Endothelial cell of umbilical vein (primary cell): ENCODE data around the gene SLC25A44. TPM values are rescaled to one million over a fixed set of nuclear protein-coding genes. Genes with fewer than 3 reads are reported as not detected.

Experiments used
- BruUV-seq: library from RNA; stranded (reverse); fragments of 400-500 nt; replicated peaks from 2 replicates; lab custom pipeline; 2021; lab: Mats Ljungman, UMichigan
- CTCF ChIA-PET: fragments of 300-600, 350-600 bp; sonication (Branson Sonifier 250); formaldehyde crosslinking; loops from one replicate; lab custom pipeline; 2021; ENCODE audit warnings: antibody characterized with exemption, inconsistent platforms; lab: Charles Lee
- POLR2A ChIA-PET: fragments of 300-600, 350-600 bp; sonication (Branson Sonifier 250); formaldehyde crosslinking; loops from one replicate; lab custom pipeline; 2021; ENCODE audit warnings: antibody characterized with exemption, inconsistent platforms; lab: Charles Lee
- DNase-seq: peaks from one replicate; pipeline ENCODE4 v3.0.0-alpha.2; 2011; ENCODE audit warnings: low read depth, low spot score
- FAIRE-seq: peaks from 2 replicates; lab custom pipeline; 2011; peaks lifted over from hg19 to GRCh38; lab: Jason Lieb, UNC
- H2AFZ ChIP-seq: 2 replicates; pipeline ENCODE4 v1.6.0; 2012; ENCODE audit warnings: low read depth, low read length, control low read depth, inconsistent platforms
- H3K27ac ChIP-seq: 2 replicates; pipeline ENCODE4 v1.5.1; 2011; ENCODE audit warnings: low read depth, mild to moderate bottlenecking, control low read depth, low read length, moderate library complexity; ENCODE audit not compliant: insufficient read depth
- H3K27me3 ChIP-seq, 2 experiments: 2 replicates each; pipeline versions ENCODE4 v1.6.0 to v1.6.1; 2011; ENCODE audit warnings: low read length in 2 of 2, mixed read lengths in 1 of 2; ENCODE audit not compliant: control insufficient read depth in 2 of 2, insufficient read depth in 2 of 2
- H3K36me3 ChIP-seq, 2 experiments: 2 replicates in 1 of 2; 3 replicates in 1 of 2; pipeline ENCODE4 v1.5.1; 2011; ENCODE audit warnings: low read length in 2 of 2, mild to moderate bottlenecking in 1 of 2, moderate library complexity in 1 of 2; ENCODE audit not compliant: control insufficient read depth in 2 of 2, insufficient read depth in 2 of 2; ENCODE audit errors: extremely low read depth in 1 of 2
- H3K4me1 ChIP-seq: 3 replicates; pipeline ENCODE4 v1.5.1; 2011; ENCODE audit warnings: mild to moderate bottlenecking, low read length; ENCODE audit not compliant: control insufficient read depth, insufficient read depth; ENCODE audit errors: extremely low read depth
- H3K4me2 ChIP-seq: 2 replicates; pipeline ENCODE4 v1.6.1; 2011; ENCODE audit warnings: low read length, control low read depth, mixed read lengths; ENCODE audit not compliant: insufficient read depth
- H3K4me3 ChIP-seq, 3 experiments: fragments of 200-600 bp in 1 of 3; sonication (generic), shearing (Covaris generic) in 1 of 3; replicated peaks in 1 of 3; 2 replicates each; pipeline ENCODE4 v1.5.1; 2011 to 2016; ENCODE audit warnings: control low read depth in 3 of 3, low read length in 3 of 3, mild to moderate bottlenecking in 2 of 3, inconsistent platforms in 1 of 3, low read depth in 1 of 3, moderate library complexity in 1 of 3; ENCODE audit not compliant: insufficient read depth in 1 of 3
- H3K79me2 ChIP-seq: 2 replicates; pipeline ENCODE4 v1.6.0; 2012; ENCODE audit warnings: low read length, inconsistent platforms; ENCODE audit not compliant: control insufficient read depth, insufficient read depth
- H3K9ac ChIP-seq: replicated peaks from 2 replicates; pipeline ENCODE3; 2011; ENCODE audit warnings: low read length, control low read depth; ENCODE audit not compliant: insufficient read depth; ENCODE audit errors: extremely low read depth
- H3K9me1 ChIP-seq: replicated peaks from 3 replicates; pipeline ENCODE4 v1.6.0; 2011; ENCODE audit warnings: mild to moderate bottlenecking, low read length; ENCODE audit not compliant: control insufficient read depth, insufficient read depth; ENCODE audit errors: extremely low read depth
- H3K9me3 ChIP-seq: replicated peaks from 2 replicates; pipeline ENCODE4 v1.5.1; 2012; ENCODE audit warnings: low read length, inconsistent platforms; ENCODE audit not compliant: control insufficient read depth, insufficient read depth
- H4K20me1 ChIP-seq: replicated peaks from 2 replicates; pipeline ENCODE3; 2011; ENCODE audit warnings: mild to moderate bottlenecking, low read length; ENCODE audit not compliant: control insufficient read depth, insufficient read depth; ENCODE audit errors: extremely low read depth
- GATA2 ChIP-seq: IDR thresholded peaks from 2 replicates; pipeline ENCODE4 v1.7.0; 2011; ENCODE audit warnings: low read depth, mild to moderate bottlenecking, moderate library complexity, mixed read lengths, low read length; ENCODE audit not compliant: insufficient read length, insufficient read depth
- MYC ChIP-seq: IDR thresholded peaks from one replicate; pipeline ENCODE4 v1.6.1; 2011; ENCODE audit warnings: mild to moderate bottlenecking, low read depth, low read length
- POLR2A ChIP-seq: IDR thresholded peaks from 2 replicates; pipeline ENCODE4 v1.6.1; 2012; ENCODE audit warnings: low read depth, mild to moderate bottlenecking, control low read depth, low read length
- dilution Hi-C: fragments of 300-500 bp; cut with MboI; formaldehyde crosslinking; loops from one replicate; pipeline ENCODE4 v1.15.0; 2019; ENCODE audit warnings: low sequenced_read_pairs; ENCODE audit not compliant: extremely low pct_ligation_motif_present
- intact Hi-C: fragments of 100-400 bp; cut with micrococcal nuclease; formaldehyde crosslinking; loops from one replicate; pipeline ENCODE4 v1.10.0; 2022
- polyA plus RNA-seq, 4 experiments: library from polyadenylated mRNA; depleted of rRNA in 3 of 4; stranded (reverse) in 3 of 4; unstranded in 1 of 4; fragments of >200 nt; gene quantifications; 2 replicates each; pipeline versions ENCODE4 v1.2.1 to v1.2.3, GENCODE V29; 2011 to 2012; ENCODE audit warnings: missing spikeins in 1 of 4
- total RNA-seq: library from RNA; stranded (reverse); gene quantifications from 2 replicates; pipeline ENCODE4 v1.2.3, GENCODE V29; 2021

SLC25A44 gene
- total and polyA plus RNA-seq, 2 donors (not counting 3 experiments of a cell fraction or from before 2014, with no cell fraction given), result 24.0 to 30.6 TPM

DNA sequence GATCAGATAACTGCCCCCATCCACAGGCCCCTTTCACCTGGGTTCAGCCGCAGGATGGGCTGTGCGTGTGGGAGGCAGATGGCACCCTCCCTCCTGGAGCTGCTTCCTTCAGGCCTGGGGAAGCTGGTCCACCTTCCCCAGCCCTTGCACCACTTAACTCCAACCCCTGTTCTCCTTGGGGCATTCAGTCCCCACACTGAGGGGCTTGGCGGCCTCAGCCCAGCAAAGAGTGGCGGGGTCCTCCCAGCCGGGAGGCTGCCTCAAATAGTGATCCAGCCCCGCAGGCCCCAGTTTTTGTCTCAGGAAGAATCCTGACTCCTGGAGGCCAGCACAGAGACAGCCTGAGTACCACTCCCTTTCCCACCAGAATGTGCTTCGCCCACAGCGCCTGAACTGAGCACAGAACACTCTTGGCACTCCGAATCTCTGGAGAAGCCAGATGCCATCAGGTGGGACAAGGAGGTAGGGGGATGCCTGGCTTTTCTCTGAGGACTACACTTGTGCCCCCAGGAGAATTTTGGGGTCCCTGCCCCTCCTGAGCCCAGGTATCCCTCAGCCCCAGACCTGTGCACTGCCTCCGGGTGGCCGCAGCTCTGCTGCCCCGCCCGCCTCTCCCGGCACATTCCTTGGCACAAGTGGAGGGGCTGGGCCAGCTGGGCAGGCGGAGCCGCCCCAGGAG is 53.0 kb downstream of the SLC25A44 start:
- Histone ChIP-seq H3K9ac (no peak overlapping the region), H3K9me1 (no peaks in the 10 kb centered on the region), H3K27me3 (peaks cover 0 to 4% of the 10 kb centered on the region in 2 experiments), H3K79me2 (no peaks in the 10 kb centered on the region), H2AFZ (no peak overlapping the region), H4K20me1 (no peaks in the 10 kb centered on the region), H3K27ac (no peak overlapping the region), H3K4me1 (peaks cover 11% of the 10 kb centered on the region), H3K4me3 (no peak overlapping the region), H3K9me3 (no peaks in the 10 kb centered on the region), H3K4me2 (no peak overlapping the region), H3K36me3 (peaks cover 4 to 28% of the 10 kb centered on the region in 2 experiments)
- FAIRE-seq (no peak), DNase-seq (no peak)
- intact Hi-C loops, result no loop called here
- CTCF ChIA-PET, result interaction anchor here (1.6 to 3.8 kb wide), 3 partner anchors 14 to 101 kb away, joined by 3 to 17 read pairs (median 7); no protein-coding TSS in a partner anchor
- POLR2A ChIA-PET, result no interaction called here
- dilution Hi-C loops, result no loop called here
- TF ChIP-seq MYC (no peak), POLR2A (peak; percentile 54)
- BruUV-seq, result no TSS peak

DNA sequence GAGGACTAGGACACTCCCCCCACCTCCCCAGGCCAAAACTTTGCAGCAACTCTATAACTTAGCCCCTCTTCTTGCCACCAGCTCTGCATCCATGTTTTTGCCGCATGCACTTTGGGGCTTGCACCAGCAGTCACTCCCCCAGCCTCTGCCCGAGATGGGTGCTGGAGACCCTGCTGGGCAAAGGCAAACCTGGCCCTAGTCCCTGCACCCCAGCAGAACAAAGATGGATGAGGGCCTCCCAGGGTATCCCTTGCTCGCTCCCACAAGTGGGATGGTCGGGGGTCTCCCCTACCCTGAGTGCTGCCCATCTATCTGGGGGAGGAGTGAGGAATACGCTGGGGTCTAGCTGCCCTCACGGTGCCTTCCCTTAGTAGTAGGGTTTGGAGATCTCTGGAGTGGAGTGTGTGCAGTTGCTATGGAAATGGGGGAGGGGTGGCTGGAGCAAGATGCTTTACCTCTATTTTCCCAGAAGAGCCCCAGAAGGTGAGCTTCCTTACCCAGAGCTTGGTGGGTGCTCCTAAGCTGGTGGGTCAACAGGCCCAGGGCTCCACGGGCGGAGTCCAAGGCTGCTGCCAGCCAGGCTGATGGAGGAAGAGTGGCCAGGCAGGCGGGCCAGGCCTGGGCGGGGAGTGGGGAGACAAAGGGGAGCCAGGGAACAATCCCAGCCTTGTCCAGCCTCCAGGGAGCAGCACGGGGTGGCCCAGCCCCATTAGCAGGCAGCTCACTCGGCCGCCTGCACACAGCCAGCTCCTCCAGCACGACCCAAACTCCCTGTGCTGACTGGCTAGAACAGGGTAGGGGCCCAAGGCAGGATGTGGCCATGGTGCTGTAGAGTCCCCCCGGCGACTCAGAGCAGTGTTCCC is 53.8 kb downstream of the SLC25A44 start, which contains the start of gene PAQR6:
Gene PAQR6, minus strand, starts transcription at position 597 of the 863 bp plus-strand sequence. CDS start 1,325 bp downstream, outside the sequence.
- dilution Hi-C loops, result no loop called here
- Histone ChIP-seq H3K79me2 (no peaks in the 10 kb centered on the region), H4K20me1 (no peaks in the 10 kb centered on the region), H3K27ac (no peak within 1 kb of the TSS), H3K4me2 (no peak within 1 kb of the TSS), H3K36me3 (peaks cover 7 to 35% of the 10 kb centered on the region in 2 experiments), H3K27me3 (peaks cover 0 to 4% of the 10 kb centered on the region in 2 experiments), H3K9ac (no peak within 1 kb of the TSS), H3K9me3 (no peaks in the 10 kb centered on the region), H3K9me1 (no peaks in the 10 kb centered on the region), H3K4me3 (no peak within 1 kb of the TSS), H3K4me1 (peaks cover 14% of the 10 kb centered on the region), H2AFZ (no peak within 1 kb of the TSS)
- intact Hi-C loops, result no loop called here
- FAIRE-seq, result no peak
- no peak for TF ChIP-seq GATA2
- TF ChIP-seq POLR2A, result peak; percentile 45
- no peak for DNase-seq
- ChIA-PET POLR2A (no interaction called here), CTCF (interaction anchor here (0.9 to 3.8 kb wide), 4 partner anchors 13 to 102 kb away, joined by 3 to 17 read pairs (median 3); no protein-coding TSS in a partner anchor)
- no TSS peak for BruUV-seq
